CD8-positive, alpha-beta memory T cell (primary cell): Measurements from ENCODE around the gene BRD9. TPM values are rescaled to one million over a fixed set of nuclear protein-coding genes. Genes with fewer than 3 reads are reported as not detected.
"Not testable (repeated sequence)": the region's sequence is repeated elsewhere in the genome, so short reads cannot be mapped to it uniquely, and the experiment has no call there.

Experiments used
- CTCF ChIA-PET: fragments of 350-600 bp; sonication (Branson Sonifier 250); formaldehyde crosslinking; loops from one replicate; lab custom pipeline; 2021; ENCODE audit warnings: antibody characterized with exemption; lab: Charles Lee
- POLR2A ChIA-PET: fragments of 350-600 bp; sonication (Branson Sonifier 250); formaldehyde crosslinking; loops from one replicate; lab custom pipeline; 2021; ENCODE audit warnings: antibody characterized with exemption; lab: Charles Lee
- DNase-seq, 5 donors: peaks; one replicate each; pipeline versions ENCODE4 v3.0.0 to v3.0.0-alpha.2; 2020 to 2022; ENCODE audit warnings: mixed read lengths in 1 of 5
- H3K27ac ChIP-seq: one replicate; pipeline ENCODE4 v1.7.0; 2013; ENCODE audit warnings: low read depth, mild to moderate bottlenecking, low read length, moderate library complexity
- H3K27me3 ChIP-seq: 2 replicates; pipeline ENCODE4 v1.7.0; 2013; ENCODE audit warnings: low read length, mild to moderate bottlenecking; ENCODE audit not compliant: insufficient read depth, poor library complexity, severe bottlenecking
- H3K36me3 ChIP-seq: 2 replicates; pipeline ENCODE4 v1.7.0; 2013; ENCODE audit warnings: mild to moderate bottlenecking, low read length, moderate library complexity; ENCODE audit not compliant: insufficient read depth
- H3K4me1 ChIP-seq: 2 replicates; pipeline ENCODE4 v1.7.0; 2013; ENCODE audit warnings: mild to moderate bottlenecking, low read length, moderate library complexity; ENCODE audit not compliant: insufficient read depth
- H3K4me3 ChIP-seq: 2 replicates; pipeline ENCODE4 v1.7.0; 2013; ENCODE audit warnings: mild to moderate bottlenecking, low read length
- H3K9me3 ChIP-seq: 2 replicates; pipeline ENCODE4 v1.7.0; 2013; ENCODE audit warnings: mild to moderate bottlenecking, low read length
- H3K27ac Mint-ChIP-seq, 8 donors: one replicate each; pipeline ENCODE4 v1.8.0; 2020 to 2021; ENCODE audit warnings: mixed read lengths in 8 of 8, mild to moderate bottlenecking in 6 of 8, inconsistent platforms in 3 of 8, moderate library complexity in 3 of 8
- H3K27me3 Mint-ChIP-seq, 2 donors: one replicate each; pipeline ENCODE4 v1.8.0; 2020 to 2021; ENCODE audit warnings: mixed read lengths in 2 of 2, mild to moderate bottlenecking in 1 of 2, moderate library complexity in 1 of 2
- H3K36me3 Mint-ChIP-seq, 3 donors: one replicate each; pipeline ENCODE4 v1.8.0; 2020 to 2021; ENCODE audit warnings: mixed read lengths in 3 of 3, inconsistent platforms in 1 of 3, mild to moderate bottlenecking in 1 of 3
- H3K4me1 Mint-ChIP-seq, 3 donors: one replicate each; pipeline ENCODE4 v1.8.0; 2020 to 2021; ENCODE audit warnings: mixed read lengths in 3 of 3, inconsistent platforms in 1 of 3, mild to moderate bottlenecking in 1 of 3
- H3K4me3 Mint-ChIP-seq, 7 donors: one replicate each; pipeline ENCODE4 v1.8.0; 2020 to 2021; ENCODE audit warnings: mixed read lengths in 7 of 7, mild to moderate bottlenecking in 6 of 7, moderate library complexity in 4 of 7, inconsistent platforms in 2 of 7
- H3K9me3 Mint-ChIP-seq, 5 donors: one replicate each; pipeline ENCODE4 v1.8.0; 2020 to 2022; ENCODE audit warnings: mixed read lengths in 5 of 5, mild to moderate bottlenecking in 3 of 5, moderate library complexity in 2 of 5, inconsistent platforms in 1 of 5
- polyA plus RNA-seq: library from polyadenylated mRNA; unstranded; fragments of 300-500 nt; fragmentation: Illumina TruSeq; gene quantifications from one replicate; pipeline ENCODE4 v1.2.3, GENCODE V29; 2021
- total RNA-seq, 2 experiments: library from RNA; stranded (reverse); gene quantifications; one replicate each; pipeline ENCODE4 v1.2.3, GENCODE V29; 2021

BRD9 gene
- total and polyA plus RNA-seq, 3 experiments from 2014 or later = 18.9 to 53.8 (median 52.6) TPM

- POLR2A ChIA-PET, H3K9me3 Mint-ChIP-seq, H3K4me1 ChIP-seq, H3K9me3 ChIP-seq, H3K27ac Mint-ChIP-seq, H3K27me3 ChIP-seq, H3K4me3 ChIP-seq, CTCF ChIA-PET, H3K27ac ChIP-seq, H3K27me3 Mint-ChIP-seq, H3K36me3 Mint-ChIP-seq, H3K36me3 ChIP-seq, H3K4me1 Mint-ChIP-seq, H3K4me3 Mint-ChIP-seq: not testable (repeated sequence)
- peak in 1 of 5 donors; percentile 41 for DNase-seq
These were observed 48.2 kb downstream of the BRD9 start for GRCh38 chr5:844426-844825.

GRCh38 chr5:843926-844325, 48.7 kb downstream of the BRD9 start:
- H3K9me3 ChIP-seq, H3K4me1 Mint-ChIP-seq, POLR2A ChIA-PET, H3K27me3 ChIP-seq, H3K9me3 Mint-ChIP-seq, H3K4me1 ChIP-seq, CTCF ChIA-PET, H3K36me3 Mint-ChIP-seq, H3K36me3 ChIP-seq, H3K27ac ChIP-seq, H3K27me3 Mint-ChIP-seq, H3K4me3 ChIP-seq, H3K4me3 Mint-ChIP-seq, H3K27ac Mint-ChIP-seq: not testable (repeated sequence)
- DNase-seq = peak in 1 of 5 donors; percentile 42

GRCh38 chr5:843371-843770, 49.2 kb downstream of the BRD9 start:
- H3K4me1 ChIP-seq, POLR2A ChIA-PET, H3K36me3 Mint-ChIP-seq, H3K4me3 Mint-ChIP-seq, CTCF ChIA-PET, H3K27me3 Mint-ChIP-seq, H3K27ac Mint-ChIP-seq, H3K27me3 ChIP-seq, H3K9me3 ChIP-seq, H3K4me3 ChIP-seq, H3K27ac ChIP-seq, DNase-seq, H3K36me3 ChIP-seq, H3K4me1 Mint-ChIP-seq, H3K9me3 Mint-ChIP-seq: not testable (repeated sequence)

- peak in 1 of 5 donors; percentile 46 for DNase-seq
- H3K27me3 ChIP-seq, CTCF ChIA-PET, H3K4me1 Mint-ChIP-seq, H3K27ac ChIP-seq, POLR2A ChIA-PET, H3K4me1 ChIP-seq, H3K9me3 ChIP-seq, H3K4me3 ChIP-seq, H3K27me3 Mint-ChIP-seq, H3K36me3 ChIP-seq, H3K4me3 Mint-ChIP-seq, H3K9me3 Mint-ChIP-seq, H3K27ac Mint-ChIP-seq, H3K36me3 Mint-ChIP-seq: not testable (repeated sequence)
These were observed 50.0 kb downstream of the BRD9 start for GRCh38 chr5:842402-843221.

- peak in 1 of 5 donors; percentile 29 for DNase-seq
- H3K27me3 ChIP-seq, H3K4me3 ChIP-seq, H3K9me3 Mint-ChIP-seq, H3K27ac ChIP-seq, H3K4me1 Mint-ChIP-seq, H3K27ac Mint-ChIP-seq, CTCF ChIA-PET, POLR2A ChIA-PET, H3K4me3 Mint-ChIP-seq, H3K4me1 ChIP-seq, H3K36me3 ChIP-seq, H3K27me3 Mint-ChIP-seq, H3K9me3 ChIP-seq, H3K36me3 Mint-ChIP-seq: not testable (repeated sequence)
These were observed 50.8 kb downstream of the BRD9 start for GRCh38 chr5:841531-842401.

- H3K27me3 ChIP-seq, H3K4me3 ChIP-seq, H3K9me3 ChIP-seq, H3K4me1 ChIP-seq, H3K36me3 ChIP-seq, H3K27me3 Mint-ChIP-seq, H3K27ac Mint-ChIP-seq, H3K9me3 Mint-ChIP-seq, CTCF ChIA-PET, H3K27ac ChIP-seq, H3K4me3 Mint-ChIP-seq, H3K4me1 Mint-ChIP-seq, H3K36me3 Mint-ChIP-seq, POLR2A ChIA-PET: not testable (repeated sequence)
- DNase-seq = peak in 1 of 5 donors; percentile 31
These were observed 51.6 kb downstream of the BRD9 start for GRCh38 chr5:840974-841435.

DNA sequence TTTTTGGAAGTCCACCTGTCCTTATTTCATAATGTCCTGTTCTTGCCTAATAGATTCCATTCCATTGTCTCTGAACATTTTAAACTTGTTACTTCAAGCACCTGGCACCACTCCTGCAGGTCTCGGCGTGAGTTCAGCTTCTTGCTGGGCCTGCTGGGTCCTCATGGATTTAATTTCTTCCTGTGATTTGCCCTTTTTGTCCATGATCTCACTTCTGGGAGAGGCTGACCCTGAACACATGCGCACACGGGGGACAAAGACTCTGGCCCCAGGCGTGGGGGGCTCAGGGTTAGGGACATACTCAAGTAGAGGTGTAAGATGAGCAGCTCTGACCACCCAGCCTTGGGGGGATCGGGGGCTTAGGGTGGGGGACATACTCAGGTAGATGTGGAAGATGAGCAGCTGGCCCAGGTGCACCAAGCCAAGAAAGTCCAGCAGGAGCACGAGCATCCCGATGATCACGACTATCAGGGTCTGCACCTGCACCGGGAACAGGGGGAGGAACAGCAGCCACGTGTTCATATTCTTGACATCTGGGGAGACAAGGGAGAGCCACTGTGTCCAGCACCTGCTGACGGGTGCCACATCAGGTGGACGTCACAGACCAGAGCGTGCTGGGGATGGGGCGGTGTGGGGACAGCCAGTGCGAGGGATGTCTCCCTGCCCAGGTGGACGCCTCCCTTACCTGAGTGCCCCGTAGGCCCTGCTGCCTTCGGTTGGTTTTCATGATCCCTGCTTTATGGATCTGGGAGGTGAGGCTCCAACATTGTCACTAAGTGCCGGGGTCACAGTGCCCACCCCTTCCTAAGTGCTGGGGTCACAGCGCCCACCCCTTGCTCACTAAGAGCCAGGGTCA, 52.3 kb downstream of the BRD9 start:
- H3K27ac Mint-ChIP-seq, CTCF ChIA-PET, H3K4me1 Mint-ChIP-seq, H3K4me3 ChIP-seq, H3K27me3 Mint-ChIP-seq, H3K36me3 Mint-ChIP-seq, H3K27me3 ChIP-seq, POLR2A ChIA-PET, H3K36me3 ChIP-seq, H3K27ac ChIP-seq, H3K9me3 ChIP-seq, H3K9me3 Mint-ChIP-seq, H3K4me3 Mint-ChIP-seq, H3K4me1 ChIP-seq: not testable (repeated sequence)
- peak in 1 of 5 donors; percentile 43 for DNase-seq

DNA sequence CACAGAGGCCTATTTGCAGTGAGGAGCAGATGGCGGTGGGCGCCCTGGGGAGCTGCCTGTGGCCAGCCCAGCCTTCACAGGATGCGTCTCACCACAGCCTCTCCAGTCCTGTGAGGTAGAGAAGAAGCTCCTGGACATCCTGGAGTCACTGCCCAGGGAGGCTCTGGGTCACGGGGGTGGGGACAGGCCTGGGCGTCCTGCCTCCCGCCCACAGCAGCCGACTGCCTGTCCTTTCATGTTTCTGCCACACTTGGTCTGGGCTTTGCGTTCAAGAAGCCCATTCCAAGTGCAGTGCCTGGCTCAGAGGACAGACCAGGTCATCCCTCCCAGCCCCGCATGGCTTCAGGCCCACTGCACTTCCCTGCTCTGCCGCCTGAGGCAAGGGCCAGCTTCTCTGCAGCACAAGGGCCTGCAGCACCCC, 54.2 kb downstream of the BRD9 start:
- DNase-seq = peak in 1 of 5 donors; percentile 33
- POLR2A ChIA-PET, H3K27ac Mint-ChIP-seq: not testable (repeated sequence)

More for the DNA sequence above, 54.2 kb downstream of the BRD9 start:
- H3K9me3 Mint-ChIP-seq, H3K27ac ChIP-seq, CTCF ChIA-PET, H3K36me3 Mint-ChIP-seq, H3K27me3 ChIP-seq, H3K4me1 Mint-ChIP-seq, H3K4me3 Mint-ChIP-seq, H3K9me3 ChIP-seq, H3K36me3 ChIP-seq, H3K27me3 Mint-ChIP-seq, H3K4me1 ChIP-seq, H3K4me3 ChIP-seq: not testable (repeated sequence)
